ENCODE results near the gene HMGB3.
"Not testable (repeated sequence)": the region's sequence is repeated elsewhere in the genome, so short reads cannot be mapped to it uniquely, and the experiment has no call there.

DNA sequence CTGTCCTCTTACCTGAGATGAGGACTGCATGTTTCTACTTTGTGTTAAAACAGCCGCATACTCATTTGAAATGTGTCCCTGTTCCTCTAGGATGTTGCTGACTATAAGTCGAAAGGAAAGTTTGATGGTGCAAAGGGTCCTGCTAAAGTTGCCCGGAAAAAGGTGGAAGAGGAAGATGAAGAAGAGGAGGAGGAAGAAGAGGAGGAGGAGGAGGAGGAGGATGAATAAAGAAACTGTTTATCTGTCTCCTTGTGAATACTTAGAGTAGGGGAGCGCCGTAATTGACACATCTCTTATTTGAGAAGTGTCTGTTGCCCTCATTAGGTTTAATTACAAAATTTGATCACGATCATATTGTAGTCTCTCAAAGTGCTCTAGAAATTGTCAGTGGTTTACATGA is 4.6 kb downstream of the HMGB3 start:
- TF ChIP-seq CTCF (conservative IDR thresholded peaks at IDR 0.05; ENCODE audit: low read depth, low read length); EZH2 (IDR thresholded peaks at IDR 0.05; ENCODE audit: low read length, unreplicated experiment); EZH2phosphoT487 (IDR thresholded peaks at IDR 0.05; ENCODE audit: borderline replicate concordance, low read length): not testable (repeated sequence)

Measured in PC-3 (cell line).